Loucy (cell line): ENCODE results near the gene KCNMB2.

Source experiments
- H2AFZ ChIP-seq: fragments of 200-600 bp; sonication (generic); 2 replicates; pipeline ENCODE4 v1.6.0; 2016; ENCODE audit warnings: antibody characterized with exemption, mild to moderate bottlenecking, low read length, moderate library complexity
- H3F3A ChIP-seq: fragments of 200-600 bp; 2 replicates; pipeline ENCODE4 v1.6.0; 2016; ENCODE audit warnings: antibody characterized with exemption, low read depth, mild to moderate bottlenecking
- H3K27me3 ChIP-seq: fragments of 200-600 bp; sonication (generic); 2 replicates; pipeline ENCODE4 v1.6.1; 2014; ENCODE audit warnings: low read length, mild to moderate bottlenecking; ENCODE audit not compliant: insufficient read depth, poor library complexity, severe bottlenecking
- H3K36me3 ChIP-seq: fragments of 200-600 bp; sonication (generic); 2 replicates; pipeline ENCODE4 v1.6.1; 2016; ENCODE audit warnings: low read length; ENCODE audit not compliant: insufficient read depth
- H3K4me1 ChIP-seq: fragments of 200-600 bp; sonication (generic); 2 replicates; pipeline ENCODE4 v1.5.1; 2014; ENCODE audit warnings: low read length, mild to moderate bottlenecking; ENCODE audit not compliant: insufficient read depth, poor library complexity, severe bottlenecking
- H3K4me2 ChIP-seq: fragments of 200-600 bp; sonication (generic); 2 replicates; pipeline ENCODE4 v1.6.0; 2014; ENCODE audit warnings: antibody characterized with exemption, low read length, low read depth, mild to moderate bottlenecking; ENCODE audit not compliant: poor library complexity, severe bottlenecking
- H3K4me3 ChIP-seq: fragments of 200-600 bp; sonication (generic); 2 replicates; pipeline ENCODE4 v1.5.1; 2014; ENCODE audit warnings: low read length, mild to moderate bottlenecking, mixed read lengths; ENCODE audit not compliant: poor library complexity, severe bottlenecking
- H3K79me2 ChIP-seq: fragments of 200-600 bp; sonication (generic); 2 replicates; pipeline ENCODE4 v1.6.1; 2014; ENCODE audit warnings: low read length; ENCODE audit not compliant: insufficient read depth
- H3K9ac ChIP-seq: fragments of 200-600 bp; sonication (generic); 2 replicates; pipeline ENCODE4 v1.6.0; 2014; ENCODE audit warnings: mild to moderate bottlenecking, low read depth, low read length, moderate library complexity; ENCODE audit not compliant: poor library complexity, severe bottlenecking
- H3K9me2 ChIP-seq: fragments of 200-600 bp; sonication (generic); replicated peaks from 2 replicates; pipeline ENCODE4 v1.6.1; 2016; ENCODE audit warnings: low read depth, low read length, mixed read lengths
- H3K9me3 ChIP-seq: fragments of 200-600 bp; sonication (generic); 2 replicates; pipeline ENCODE4 v1.6.1; 2014; ENCODE audit warnings: mild to moderate bottlenecking, antibody characterized with exemption, low read length, low read depth; ENCODE audit not compliant: insufficient read depth
- H4K20me1 ChIP-seq: fragments of 200-600 bp; sonication (generic); 2 replicates; pipeline ENCODE4 v1.6.0; 2014; ENCODE audit warnings: antibody characterized with exemption, low read length, mild to moderate bottlenecking; ENCODE audit not compliant: insufficient read depth, poor library complexity, severe bottlenecking
- EZH2phosphoT487 ChIP-seq: fragments of 200-600 bp; IDR thresholded peaks from 2 replicates; pipeline ENCODE4 v1.6.1; 2018; ENCODE audit warnings: antibody characterized with exemption, mild to moderate bottlenecking, moderate library complexity, borderline replicate concordance
- TF ChIP-seq, protein P1 (sequence below): fragments of 200-600 bp; sonication (generic); conservative IDR thresholded peaks from 2 replicates; pipeline ENCODE4 v1.5.1; 2014; ENCODE audit warnings: mild to moderate bottlenecking, antibody characterized with exemption, low read length

Gene KCNMB2

DNA sequence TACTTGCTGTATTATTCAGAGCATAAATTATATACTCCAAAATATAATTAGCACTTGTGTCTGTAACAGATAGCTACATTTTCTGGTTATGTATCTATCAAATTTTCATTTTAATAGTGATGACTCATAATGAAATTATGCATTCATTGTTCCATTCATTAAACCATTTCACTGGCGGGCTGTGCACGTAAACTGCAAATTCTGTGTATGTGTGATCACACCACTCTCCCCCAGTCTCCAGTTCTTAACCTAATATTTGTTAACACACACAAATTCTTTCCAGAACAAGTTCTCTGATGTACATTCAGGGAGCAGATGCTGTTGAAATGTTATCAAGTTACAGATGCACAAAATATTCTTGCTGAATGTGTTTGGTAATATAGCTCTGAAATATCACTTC lies 3.8 kb upstream of the KCNMB2 start:
- H4K20me1 ChIP-seq = no peaks in the 10 kb centered on the region
- H3F3A ChIP-seq = no peaks in the 10 kb centered on the region
- no peaks in the 10 kb centered on the region for H3K36me3 ChIP-seq
- no peak overlapping the region for H3K9ac ChIP-seq
- no peaks in the 10 kb centered on the region for H3K79me2 ChIP-seq
- H3K9me3 ChIP-seq = no peaks in the 10 kb centered on the region
- H3K4me1 ChIP-seq = no peaks in the 10 kb centered on the region
- no peak overlapping the region for H3K4me3 ChIP-seq
- no peak for TF ChIP-seq EZH2phosphoT487
- TF ChIP-seq, protein P1, sequence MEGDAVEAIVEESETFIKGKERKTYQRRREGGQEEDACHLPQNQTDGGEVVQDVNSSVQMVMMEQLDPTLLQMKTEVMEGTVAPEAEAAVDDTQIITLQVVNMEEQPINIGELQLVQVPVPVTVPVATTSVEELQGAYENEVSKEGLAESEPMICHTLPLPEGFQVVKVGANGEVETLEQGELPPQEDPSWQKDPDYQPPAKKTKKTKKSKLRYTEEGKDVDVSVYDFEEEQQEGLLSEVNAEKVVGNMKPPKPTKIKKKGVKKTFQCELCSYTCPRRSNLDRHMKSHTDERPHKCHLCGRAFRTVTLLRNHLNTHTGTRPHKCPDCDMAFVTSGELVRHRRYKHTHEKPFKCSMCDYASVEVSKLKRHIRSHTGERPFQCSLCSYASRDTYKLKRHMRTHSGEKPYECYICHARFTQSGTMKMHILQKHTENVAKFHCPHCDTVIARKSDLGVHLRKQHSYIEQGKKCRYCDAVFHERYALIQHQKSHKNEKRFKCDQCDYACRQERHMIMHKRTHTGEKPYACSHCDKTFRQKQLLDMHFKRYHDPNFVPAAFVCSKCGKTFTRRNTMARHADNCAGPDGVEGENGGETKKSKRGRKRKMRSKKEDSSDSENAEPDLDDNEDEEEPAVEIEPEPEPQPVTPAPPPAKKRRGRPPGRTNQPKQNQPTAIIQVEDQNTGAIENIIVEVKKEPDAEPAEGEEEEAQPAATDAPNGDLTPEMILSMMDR = no peak
- no peak overlapping the region for H3K4me2 ChIP-seq
- H3K9me2 ChIP-seq = no peaks in the 10 kb centered on the region
- no peak overlapping the region for H2AFZ ChIP-seq
- no peaks in the 10 kb centered on the region for H3K27me3 ChIP-seq

- Histone ChIP-seq H3K36me3 (no peaks in the 10 kb centered on the region), H3K4me3 (no peak overlapping the region), H2AFZ (no peak overlapping the region), H4K20me1 (no peaks in the 10 kb centered on the region), H3K79me2 (no peaks in the 10 kb centered on the region), H3K4me1 (no peaks in the 10 kb centered on the region), H3F3A (no peaks in the 10 kb centered on the region), H3K9me3 (no peaks in the 10 kb centered on the region), H3K9me2 (no peaks in the 10 kb centered on the region), H3K27me3 (no peaks in the 10 kb centered on the region), H3K9ac (no peak overlapping the region), H3K4me2 (no peak overlapping the region)
- TF ChIP-seq, protein P1 = no peak
- TF ChIP-seq EZH2phosphoT487 = no peak
These were observed 978 bp downstream of the KCNMB2 start for GRCh38 chr3:178537122-178537705.

GRCh38 chr3:178538056-178538455 lies 1.8 kb downstream of the KCNMB2 start:
- Histone ChIP-seq H3K9me3 (no peaks in the 10 kb centered on the region), H3K4me1 (no peaks in the 10 kb centered on the region), H3K27me3 (no peaks in the 10 kb centered on the region), H2AFZ (no peak overlapping the region), H3K4me3 (no peak overlapping the region), H3K36me3 (no peaks in the 10 kb centered on the region), H3K9me2 (no peaks in the 10 kb centered on the region), H3K79me2 (no peaks in the 10 kb centered on the region), H4K20me1 (no peaks in the 10 kb centered on the region), H3F3A (no peaks in the 10 kb centered on the region), H3K9ac (no peak overlapping the region), H3K4me2 (no peak overlapping the region)
- TF ChIP-seq EZH2phosphoT487 = no peak
- TF ChIP-seq, protein P1 = no peak
